HG02884 (cell line): ENCODE data around the gene POLN.
"Not testable (repeated sequence)": the region's sequence is repeated elsewhere in the genome, so short reads cannot be mapped to it uniquely, and the experiment has no call there.

Source experiments
- ATAC-seq: cut with Tn5 transposase; IDR thresholded peaks from one replicate; pipeline ENCODE4 v1.9.1; 2021; ENCODE audit warnings: mild to moderate bottlenecking, moderate library complexity; ENCODE audit not compliant: unreplicated experiment

The POLN gene

DNA sequence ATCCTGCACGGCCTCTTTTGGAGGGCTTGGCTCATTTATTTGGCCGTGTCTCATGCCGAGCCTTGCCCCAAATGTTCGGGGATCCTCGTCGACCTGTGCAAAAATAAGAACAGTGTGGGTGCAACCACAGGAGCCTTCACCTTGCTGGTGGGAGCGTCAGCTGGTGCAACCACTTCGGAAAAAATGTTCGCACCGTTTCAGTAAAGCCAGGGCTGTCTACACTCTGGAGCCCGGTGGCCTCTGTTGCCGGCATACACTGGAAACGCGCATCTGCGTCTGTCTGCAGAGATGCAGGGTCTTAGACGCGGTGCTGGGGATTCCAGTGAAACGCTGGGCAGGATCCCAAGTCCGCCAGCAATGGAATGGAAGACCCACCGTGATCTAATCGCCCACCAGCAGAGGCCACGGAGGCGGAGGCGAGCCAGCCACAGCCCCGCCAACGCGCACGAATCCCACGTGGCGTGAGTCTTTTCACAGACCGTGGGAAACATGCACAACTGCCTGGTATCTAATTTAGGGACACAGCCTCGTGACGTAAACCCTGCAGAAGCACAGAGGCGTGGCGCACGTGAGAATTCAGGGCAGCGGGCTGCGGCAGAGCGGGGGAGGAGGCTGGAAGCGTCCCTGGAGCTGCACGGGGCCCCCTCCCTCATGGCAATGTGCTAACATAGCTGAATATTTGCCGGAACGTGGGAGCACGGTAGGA is 33.8 kb upstream of the POLN start:
- ATAC-seq: no peak

DNA sequence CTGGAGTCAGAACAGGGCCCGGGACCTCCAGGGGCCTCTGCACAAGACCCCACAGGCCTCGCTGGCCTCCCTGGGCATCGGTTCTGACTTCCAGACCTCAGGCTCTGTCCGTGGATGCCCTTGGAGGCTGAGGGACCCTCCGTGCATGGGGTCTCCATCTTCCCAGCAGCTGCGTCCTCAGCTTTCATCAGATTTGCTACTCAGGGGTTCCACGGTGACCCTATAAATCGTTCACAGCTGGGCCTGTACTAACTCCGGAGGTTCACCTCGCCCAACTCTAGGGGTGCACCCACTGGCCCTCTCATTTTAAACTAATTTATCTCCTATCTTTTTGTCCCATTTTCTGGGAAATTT is 33.1 kb upstream of the POLN start:
- ATAC-seq: not testable (repeated sequence)

DNA sequence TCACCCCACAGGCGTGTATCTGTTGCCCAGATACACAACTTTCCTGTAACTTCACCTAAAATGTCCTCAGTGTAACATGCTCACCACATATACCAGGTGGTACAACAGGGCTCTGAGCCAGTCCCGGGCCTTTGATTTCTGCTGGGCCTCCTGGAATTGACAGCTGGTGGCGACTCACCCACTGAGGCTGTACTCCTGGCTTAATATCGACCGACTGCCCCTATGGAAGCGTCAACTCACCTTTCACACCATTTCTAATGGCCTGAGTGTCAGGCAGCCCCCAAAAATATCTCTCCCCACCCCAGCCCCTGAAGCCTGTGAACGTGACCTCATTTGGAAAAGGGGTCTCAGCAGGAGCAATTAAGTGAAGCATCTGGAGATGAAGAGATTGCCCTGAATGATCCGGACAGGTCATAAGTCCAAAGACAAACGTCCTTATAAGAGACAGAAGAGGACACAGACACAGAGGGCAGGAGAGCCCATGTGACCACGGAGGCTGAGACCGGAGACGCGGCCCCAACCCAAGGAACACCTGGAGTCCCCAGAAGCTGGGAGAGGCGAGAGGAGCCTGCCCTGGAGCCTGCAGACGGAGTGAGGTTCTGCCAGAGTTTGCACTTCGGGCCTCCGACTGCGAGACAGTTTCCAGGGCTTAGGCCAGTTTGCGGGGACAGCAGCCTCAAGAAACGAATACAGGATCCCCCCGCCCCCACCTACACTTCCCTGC is 32.6 kb upstream of the POLN start:
- ATAC-seq: no peak

DNA sequence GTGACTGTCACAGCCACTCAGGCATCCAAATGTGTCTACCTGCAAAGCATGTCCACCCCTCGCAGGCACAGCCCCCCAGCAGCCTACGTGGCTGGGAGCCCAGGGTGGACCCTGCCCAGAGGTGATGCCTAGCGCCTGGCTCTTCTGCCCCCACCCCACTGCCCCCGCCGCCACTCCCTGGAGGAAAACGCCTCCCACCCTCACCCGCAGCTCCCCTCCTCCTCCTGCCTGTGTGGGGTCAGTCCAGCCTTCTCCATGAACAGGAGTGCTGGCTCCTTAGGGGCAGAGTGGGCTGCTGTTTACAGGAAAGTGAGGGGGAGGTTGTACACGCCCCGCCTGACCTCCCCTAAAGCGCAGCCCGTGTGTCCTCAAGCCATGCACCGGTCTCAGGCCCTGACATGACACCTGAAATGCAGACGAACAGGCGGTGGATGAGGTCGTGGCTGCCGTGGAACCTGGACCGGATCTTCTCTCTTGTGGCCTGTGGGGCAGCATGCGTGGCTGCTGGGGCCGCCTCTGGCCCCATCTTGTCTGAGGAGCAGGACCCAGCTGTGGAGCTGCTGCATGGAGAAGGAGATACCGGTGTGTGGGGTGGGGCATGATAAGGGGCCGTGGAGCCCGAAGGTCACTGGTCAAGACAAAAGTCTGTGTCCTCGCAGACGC is 31.9 kb upstream of the POLN start:
- ATAC-seq: no peak

DNA sequence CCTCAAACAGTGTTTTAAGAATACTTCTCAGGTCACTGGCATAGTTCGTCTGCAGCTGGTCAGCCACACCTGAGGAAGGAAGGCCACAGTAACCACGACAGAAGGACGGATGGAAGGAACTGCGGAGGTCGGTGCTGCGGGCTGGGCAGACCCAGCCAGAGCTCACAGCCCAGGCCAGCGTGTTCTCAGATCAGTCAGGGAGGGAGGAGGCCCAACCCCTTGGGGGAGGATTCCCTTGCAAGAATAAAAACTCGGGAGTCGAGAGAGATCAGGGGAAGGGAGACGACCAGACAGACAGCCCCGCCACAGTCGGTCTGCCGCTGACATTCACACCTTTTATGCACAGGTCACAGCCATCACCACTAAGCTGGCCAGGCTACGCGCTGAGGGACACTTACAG is 31.3 kb upstream of the POLN start:
- no peak for ATAC-seq

DNA sequence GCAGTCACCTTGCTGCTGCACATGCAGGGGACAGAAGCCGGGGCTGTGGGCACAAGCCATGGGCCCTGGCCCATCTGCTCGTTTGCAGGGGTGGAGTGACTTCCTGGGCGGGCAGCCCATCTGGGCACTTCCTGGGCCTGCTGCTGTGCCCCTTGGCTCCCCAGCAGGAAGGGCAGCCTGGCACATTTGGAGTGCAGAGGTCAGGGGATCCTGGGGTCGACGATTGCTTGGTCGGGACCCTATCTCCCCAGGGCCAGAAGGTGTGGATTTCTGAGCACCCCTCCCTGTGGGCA is 30.9 kb upstream of the POLN start:
- no peak for ATAC-seq

DNA sequence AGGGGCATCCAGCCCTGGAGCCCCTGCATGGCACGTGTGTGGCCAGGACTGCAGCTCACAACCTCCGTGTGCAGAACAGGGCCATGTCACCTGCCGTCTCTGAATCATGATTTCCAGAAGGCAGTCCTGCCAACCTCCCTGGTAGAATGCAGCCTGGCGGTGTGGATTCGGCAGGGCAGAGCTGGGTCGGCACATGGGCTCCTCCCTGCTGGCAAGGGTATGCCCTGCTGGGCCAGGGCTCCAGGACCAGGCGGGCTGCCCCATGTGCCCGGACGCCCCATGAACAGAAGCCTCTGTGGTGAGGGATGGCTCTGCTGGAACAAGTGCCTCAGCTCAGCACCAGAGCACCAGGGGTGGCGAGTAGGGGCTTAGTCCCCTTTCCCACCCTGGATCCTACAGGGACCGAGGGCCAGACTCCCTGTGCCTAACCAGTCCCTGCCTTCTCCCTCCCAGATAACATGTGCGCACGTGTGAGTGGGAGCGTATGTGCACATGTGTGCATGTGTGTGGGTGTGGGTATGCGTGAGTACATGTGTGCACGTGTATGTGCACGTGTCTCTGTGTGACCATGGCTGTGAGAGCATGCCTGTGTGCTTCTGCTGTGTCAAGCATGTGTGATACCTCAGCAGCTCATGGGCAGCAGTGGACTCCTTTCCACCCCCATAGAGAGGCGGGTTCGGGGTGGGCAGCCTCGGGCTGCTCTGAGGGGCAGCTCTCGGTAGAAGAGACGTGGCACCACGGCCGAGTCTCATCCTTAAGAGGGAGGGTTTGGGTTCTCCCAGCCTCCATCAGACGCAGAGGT is 30.3 kb upstream of the POLN start:
- ATAC-seq: no peak

DNA sequence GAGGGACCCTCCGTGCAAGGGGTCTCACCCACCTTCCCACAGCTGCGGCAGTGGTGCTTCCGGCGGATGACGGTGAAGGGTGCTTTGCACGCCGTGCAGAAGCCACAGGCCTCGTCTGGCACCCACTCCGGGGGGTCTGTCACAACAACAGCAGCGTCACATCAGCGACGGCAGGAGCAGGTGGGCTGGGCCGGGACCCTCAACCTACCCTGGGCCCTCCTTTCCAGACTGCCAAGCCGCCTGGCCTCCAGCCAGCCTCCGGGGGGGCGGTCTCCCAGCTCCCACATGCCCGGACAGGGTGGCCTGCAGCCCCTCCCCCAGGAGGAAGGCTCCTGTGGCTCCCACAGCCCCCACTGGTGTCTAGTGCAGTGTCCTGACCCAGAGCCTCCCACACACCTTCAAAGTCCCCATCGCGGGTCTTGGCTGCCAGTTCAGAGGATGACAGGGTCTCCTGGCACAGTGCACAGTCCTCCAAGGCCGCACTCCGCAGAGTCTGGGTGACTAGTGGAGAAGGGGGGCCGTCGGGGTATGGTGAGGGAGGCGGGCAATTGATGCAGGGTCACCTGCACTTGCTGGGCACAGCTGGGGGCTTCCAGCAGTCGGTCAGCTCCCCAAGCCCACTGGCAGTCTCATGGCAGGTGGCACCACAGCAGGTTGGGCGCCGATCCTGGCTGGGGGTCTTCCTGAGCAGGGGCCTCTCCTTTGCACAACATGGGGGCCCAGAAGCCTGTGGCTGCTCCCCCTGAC is 29.5 kb upstream of the POLN start:
- ATAC-seq: no peak

DNA sequence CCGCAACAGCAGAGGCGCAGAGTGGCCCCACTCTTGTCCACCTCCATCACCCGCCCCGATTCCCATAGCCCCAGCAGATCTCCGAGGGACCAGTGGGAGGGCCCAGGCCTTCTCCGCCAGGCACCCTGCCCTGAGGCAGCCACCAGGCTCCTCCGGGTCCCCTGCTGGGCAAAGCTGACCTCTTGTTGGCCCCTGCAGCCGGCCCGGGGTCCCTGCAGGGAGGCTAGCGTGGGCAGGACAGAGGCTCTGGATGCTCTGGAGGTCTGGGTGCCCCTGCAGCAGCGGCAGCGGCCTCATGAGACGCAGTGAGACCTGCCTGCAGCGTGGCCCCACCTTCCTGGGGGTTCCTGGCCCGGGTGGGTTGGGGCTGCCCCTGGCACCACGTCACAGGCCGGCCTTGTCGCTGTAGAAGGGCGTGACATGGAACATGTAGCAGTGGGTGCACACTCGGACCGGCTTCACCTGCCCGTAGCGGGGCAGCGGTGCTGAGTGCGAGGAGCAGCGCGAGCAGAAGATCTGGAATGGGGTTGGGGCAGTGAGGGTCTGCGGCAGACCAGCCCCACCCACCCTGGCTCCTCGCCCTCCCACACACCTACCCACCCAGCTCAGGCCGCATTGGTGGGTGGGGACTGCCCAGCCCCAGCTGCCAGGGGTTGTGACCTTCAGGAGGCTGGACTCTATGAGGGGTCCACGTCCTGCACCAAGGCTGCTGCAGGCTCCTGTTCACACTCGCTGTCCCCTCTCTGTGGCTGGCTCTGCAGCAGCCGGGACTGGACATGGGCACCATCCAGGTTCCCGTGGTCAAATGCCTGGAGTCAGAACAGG is 28.6 kb upstream of the POLN start:
- ATAC-seq: no peak

DNA sequence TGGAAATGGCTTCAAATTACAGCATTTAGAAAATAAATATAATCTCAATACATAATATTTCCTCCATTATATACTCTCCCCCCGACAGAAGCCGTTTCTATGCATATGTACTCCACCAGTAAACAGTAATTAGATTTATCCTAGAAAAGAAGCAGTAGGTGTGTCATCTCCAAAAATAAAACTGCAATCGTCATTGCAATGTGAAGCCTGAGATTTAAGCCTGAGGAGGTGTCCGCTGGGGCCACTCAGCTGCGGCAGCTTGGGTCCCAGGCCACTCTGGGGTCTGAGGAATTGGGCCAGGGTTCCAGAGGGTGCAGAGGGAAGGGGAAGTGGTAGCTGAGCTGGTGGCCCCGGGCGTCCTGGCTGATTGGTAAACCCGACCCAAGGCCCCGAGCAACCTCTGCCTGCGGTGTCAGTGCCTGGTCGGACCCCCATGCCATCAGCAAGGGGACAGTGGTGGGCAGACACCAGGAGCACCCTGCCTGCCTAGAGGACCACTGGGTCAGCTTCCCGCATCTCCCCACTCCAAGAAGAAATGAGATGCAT is 27.8 kb upstream of the POLN start:
- ATAC-seq: no peak

DNA sequence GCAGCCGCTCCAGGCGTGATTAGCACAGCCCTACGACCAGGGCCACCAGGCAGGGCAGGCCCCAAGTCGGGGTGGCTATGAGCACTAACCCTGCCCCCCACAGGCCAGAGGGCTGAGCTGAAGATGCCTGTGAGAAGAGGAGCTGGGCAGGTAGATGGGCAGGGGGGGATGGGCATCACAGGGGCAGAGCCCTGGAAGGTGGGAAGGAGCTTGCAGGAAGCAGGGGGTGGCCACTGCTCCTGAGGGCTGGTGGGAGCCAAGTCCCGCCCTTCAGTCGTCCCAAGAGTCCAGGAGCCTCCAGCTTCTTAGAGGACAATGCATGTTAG is 27.2 kb upstream of the POLN start:
- ATAC-seq: no peak

DNA sequence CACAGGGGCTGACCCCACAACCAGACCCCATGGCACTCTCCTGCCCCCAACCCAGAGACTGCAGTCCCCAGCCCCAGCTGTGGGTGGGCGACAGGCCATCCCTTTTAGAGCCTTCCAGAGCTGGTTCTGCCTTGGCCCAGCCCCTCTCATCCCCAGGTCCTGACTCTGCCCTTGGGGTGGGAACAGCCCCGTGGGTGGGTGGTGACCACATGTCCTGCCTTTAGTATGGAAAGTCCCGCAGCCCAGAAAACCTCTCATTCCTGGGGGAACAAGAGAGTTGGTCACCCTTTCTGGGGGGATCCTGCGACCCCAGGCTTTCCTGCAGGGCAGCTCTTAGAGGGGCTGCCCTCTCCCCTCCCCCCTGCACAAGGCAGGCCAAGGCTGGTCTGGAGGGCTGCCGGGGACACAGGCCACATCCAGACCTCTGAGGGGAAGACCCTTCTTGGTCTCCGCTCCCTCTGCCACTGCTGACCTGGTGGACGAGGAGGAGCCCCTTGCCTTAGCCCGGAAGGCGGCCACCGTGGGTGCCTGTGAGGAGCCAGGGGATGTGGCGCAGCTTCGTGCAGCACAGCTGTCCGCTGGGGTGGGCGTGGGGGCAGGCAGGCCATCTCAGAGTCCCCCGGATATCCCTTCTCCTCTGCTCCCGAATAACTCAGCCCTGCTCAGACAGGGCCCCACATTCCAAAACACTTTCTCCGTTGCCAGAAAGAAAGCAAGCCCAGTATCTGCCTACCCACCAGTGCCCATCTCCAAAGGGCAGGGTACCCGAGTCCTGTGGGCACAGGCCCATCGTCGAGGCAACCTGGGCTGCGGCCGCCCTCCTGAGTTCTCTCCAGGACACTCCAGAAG is 26.7 kb upstream of the POLN start:
- ATAC-seq: no peak

DNA sequence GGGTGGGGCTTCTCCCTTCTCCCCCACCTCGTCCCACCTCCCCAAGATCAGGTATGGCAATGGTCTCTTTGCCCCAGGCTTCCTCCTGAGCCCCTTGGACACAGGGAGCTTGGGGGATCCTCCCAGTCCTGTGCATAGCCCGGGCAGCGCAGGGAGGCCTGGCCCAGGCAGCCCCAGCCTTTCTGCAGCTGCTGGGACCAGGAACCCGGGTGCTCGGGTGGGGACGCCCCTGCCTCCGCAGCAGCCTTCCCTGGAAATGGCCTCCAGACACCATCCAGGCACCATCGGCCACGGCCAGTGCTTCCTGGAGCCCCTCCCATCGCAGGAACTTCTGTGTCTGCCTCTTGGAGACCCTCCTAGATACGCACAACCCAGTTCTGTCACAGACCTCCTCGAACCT is 25.9 kb upstream of the POLN start:
- no peak for ATAC-seq

DNA sequence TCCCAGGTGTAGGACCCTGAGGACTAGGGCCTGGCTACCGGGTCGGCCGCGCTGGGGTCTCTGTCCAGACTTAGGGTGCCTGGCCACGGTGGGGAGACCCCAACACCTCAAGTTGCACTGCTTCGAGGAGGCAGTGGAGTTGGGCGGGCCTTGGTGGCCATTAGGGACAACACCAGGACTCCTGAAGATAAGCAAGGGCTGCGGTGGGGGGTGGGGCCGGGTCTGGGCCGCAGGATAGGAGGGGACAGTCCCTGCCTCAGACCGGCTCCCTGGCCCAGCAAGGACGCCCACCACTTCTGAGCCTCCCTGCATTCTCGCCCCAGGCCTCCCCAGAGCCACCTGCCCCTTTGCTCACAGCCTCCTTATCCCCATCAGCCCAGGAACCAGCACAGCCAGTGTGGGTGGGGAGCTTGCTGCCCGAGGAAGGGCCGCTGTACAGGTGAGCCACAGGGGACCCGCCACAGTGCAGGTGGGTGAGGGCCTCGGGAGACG is 25.4 kb upstream of the POLN start:
- no peak for ATAC-seq

DNA sequence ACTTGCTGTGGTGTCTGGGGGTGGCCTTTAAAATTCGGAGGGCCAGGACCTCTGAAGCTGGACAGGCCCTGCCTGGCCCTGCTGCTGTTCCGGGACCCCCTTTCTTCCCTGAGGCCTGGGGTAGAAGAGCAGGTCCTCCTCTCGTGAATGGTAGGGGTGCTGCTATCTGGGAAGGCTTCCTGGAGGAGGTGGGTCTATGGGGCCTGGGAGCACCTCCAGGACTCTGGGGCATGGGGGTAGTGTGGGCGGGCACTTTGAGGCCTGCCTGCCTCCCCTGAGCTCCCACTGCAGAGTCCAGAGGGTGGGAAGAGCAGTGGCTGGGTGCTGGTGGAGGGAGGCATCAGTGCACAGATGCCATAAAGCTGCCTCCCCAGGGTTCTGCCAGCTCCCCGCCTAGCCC is 24.9 kb upstream of the POLN start:
- no peak for ATAC-seq

DNA sequence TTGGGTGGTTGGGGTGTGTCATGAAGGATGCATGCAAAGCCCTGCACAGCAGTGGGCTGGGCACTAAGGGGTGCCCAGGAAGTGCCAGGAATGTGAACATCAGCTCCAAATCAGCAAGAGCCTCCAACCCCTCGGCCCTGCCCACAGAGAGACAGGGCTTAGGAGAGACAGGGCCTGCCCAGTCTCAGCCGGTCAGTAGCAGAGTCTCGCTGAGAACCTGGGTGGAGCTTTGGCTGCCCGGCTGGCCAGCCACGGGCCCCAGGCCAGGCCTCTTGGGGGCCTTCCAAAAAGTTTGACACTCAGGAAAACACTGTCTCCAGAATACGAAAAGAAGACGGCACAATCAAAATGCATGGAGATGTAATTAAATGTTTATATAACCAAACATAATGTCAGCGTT is 24.3 kb upstream of the POLN start:
- no peak for ATAC-seq

DNA sequence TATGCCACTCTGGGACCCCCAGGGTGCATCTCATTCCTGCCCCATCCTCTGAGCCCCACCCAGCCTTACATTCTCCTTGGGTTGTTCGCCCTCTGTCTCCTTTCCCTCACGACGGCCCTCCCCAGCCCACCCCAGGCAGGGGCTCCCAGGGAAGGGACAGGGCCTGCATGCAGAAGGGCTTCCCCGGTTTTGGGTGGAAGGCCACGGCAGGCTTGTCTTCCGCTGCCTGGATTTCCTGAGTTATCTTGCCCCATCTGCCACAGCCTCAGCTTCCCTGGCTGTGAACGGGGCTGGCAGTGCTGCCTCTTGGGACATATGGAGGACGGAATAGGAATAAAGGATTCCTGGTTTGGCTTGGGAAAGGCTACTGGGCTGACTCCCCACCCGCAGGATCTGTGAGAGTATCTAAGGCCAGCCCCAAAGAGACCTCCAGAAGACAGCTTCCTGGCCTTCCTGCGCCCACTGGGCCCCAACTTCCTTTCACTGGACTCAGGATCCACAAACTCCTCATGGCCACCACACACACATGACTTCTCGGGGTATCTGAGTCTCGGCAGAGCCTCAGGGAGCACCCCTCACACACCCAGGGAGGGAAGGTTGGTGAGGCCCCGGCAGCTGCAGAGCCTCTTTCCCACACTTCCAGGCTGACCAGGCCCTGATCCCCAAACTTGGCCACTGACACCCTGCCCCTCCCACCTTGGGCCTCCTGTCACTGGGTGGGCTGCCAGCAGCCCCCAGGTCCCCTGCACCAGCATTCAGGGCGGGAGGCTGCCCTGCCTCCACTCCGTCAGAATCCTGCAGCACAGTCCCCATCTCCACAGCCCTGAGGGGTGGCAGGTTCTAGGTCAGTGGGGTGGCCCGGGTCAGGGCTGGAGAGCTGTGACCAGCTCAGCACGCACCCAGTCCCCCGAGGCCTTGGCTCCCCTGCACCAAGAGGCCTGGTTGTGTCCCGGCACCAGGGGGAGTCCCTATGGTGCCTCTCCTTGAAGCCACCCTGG is 23.5 kb upstream of the POLN start:
- ATAC-seq: no peak
